CD1c-positive myeloid dendritic cell (primary cell): ENCODE measurements around the gene ZFP36L1.

Experiments
- DNase-seq: peaks from one replicate; pipeline ENCODE4 v3.0.0-alpha.2; 2016; ENCODE audit errors: extremely low spot score

Gene ZFP36L1

GRCh38 chr14:68738559-68738958, 54.3 kb downstream of the ZFP36L1 start:
- DNase-seq = no peak
